Stimulated activated CD8-positive, alpha-beta memory T cell treated with anti-CD3 and anti-CD28 coated beads, Interleukin-7, amount 100 ng/mL, for 48 hours (primary cell): ENCODE measurements around the gene FBXL15.
A peak's percentile ranks its signal among the peaks of the same experiment; 100 is the strongest.
"Not testable (repeated sequence)": the region's sequence is repeated elsewhere in the genome, so short reads cannot be mapped to it uniquely, and the experiment has no call there.

ENCODE experiments used
- DNase-seq, 2 donors: peaks; one replicate each; pipeline ENCODE4 v3.0.0-alpha.2; 2020; ENCODE audit warnings: low read depth in 1 of 2; ENCODE audit errors: extremely low read depth in 1 of 2

Gene FBXL15

DNA sequence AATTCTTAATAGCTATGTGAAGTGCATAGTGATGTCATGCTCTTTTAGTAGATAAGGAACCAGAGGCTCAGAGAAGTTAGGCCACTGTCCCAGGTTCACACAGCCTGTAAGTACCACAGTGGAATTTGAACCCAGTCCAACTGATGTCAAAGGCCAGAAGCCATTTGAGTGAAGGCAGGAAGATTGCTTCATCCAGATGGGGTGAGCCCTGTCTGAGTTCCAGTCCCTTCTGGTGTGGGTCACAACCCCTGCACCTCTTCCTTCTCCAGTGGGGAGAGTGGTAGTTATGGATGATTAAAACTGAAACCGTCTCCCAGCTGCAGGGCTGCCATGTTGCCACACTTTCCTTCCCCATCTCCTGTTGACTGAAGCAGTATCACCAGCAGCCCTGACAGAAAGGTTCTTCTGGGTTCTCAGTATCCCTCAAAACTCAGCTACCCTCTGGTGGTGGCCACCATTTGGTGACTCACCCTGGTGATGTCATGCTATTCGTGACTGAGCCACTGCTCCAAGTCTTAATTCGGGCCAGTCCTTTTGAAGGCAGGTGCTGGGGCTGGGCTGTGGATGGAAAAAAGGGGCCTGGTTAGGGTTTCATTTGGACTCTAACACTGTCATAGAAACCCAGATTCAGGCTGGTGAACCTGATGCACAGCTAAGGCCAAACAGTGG, 32.2 kb downstream of the FBXL15 start:
- peak; percentile 62 to 82 for DNase-seq

DNA sequence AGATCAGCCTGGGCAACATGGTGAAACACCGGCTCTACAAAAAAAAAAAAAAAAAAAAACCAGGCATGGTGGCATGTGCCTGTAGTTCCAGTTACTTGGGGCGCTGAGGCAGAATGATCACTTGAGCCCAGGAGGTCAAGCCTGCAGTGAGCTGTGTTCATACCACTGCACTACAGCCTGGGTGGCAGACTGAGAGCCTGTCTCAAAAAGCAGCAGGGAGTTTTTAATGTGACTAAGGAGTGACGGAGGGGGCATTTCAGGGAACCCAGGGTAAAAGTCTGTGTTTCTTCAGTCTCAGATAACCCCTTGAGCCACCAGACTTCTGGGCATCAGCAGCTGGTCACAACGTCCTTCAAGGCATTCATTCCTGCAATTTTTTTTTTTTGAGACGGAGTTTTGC, 32.9 kb downstream of the FBXL15 start:
- no peak for DNase-seq

DNA sequence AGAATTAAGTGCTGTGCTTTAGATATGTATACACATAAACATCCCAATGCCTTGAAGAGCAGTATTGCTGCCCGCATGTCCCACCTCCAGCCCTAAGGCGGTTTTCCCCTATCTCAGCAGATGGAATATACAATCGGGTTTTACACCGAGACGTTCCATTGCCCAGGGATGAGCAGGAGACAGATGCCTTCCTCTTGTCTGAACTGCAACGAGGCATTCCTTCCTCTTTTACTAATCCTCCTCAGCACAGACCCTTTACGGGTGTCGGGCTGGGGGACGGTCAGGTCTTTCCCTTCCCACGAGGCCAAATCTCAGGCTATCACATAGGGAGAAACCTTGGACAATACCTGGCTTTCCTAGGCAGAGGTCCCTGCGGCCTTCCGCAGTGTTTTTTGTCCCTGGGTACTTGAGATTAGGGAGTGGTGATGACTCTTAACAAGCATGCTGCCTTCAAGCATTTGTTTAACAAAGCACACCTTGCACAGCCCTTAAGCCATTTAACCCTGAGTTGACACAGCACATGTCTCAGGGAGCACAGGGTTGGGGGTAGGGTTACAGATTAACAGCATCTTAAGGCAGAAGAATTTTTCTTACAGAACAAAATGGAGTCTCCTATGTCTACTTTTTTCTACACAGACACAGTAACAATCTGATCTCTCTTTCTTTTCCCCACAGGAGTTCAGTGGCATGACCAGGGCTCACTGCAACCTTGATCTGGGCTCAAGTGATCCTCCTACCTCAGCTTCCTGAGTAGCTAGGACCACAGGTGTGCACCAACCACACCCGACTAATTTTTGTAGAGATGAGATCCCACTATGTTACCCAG, 34.2 kb downstream of the FBXL15 start:
- DNase-seq: not testable (repeated sequence)

DNA sequence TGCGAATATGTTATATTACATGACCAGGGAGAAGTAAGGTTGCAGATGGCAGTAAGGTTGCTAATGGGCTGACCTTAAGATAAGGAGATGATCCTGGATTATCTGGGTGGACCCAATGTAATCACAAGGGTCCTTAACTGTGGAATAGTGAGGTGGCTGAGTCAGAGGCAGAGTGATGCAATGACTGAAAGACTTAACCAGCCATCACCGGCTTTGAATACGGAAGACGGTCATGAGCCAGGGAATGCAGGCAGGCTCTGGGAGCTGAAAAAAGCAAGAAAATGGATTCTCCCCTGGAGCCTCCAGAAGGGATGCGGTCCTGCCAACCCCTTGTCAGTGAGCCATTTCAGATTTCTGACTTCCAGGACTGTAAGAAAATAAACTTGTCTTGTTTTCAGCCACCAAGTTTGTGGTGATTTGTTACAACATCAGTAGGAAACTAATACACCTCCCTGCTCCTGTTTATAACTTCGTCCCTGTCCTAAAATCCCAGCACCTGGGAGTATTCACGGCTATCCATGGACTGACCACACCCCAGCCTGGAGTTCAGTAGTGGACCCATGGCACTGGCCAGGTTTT, 35.3 kb downstream of the FBXL15 start:
- no peak for DNase-seq

DNA sequence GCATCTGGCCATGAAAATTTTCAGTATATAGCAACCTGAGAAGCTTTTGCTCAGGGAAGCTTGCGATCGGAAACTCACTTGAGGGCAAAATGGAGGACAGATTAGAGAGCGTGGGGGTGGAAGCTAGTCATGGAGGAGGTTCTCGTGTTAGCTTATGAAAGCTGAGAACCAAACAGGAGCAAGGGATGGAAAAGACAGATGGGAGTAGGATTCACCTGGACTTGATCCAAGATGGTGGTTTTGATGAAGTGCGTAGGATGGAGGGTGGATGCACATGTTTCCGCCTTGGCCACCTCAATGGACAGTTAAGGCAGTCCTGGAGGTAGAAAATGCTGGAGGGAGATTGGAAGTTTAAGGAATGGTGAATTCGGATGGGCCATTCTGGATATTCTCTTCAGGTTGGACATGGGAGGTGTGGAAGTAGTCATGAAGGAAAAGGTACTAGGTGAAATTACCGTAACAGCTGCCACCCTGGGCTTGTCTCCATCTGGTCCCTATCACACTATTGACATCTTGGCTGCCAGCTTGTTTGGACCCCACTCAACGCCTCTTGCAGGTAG, 37.0 kb downstream of the FBXL15 start:
- DNase-seq: no peak

DNA sequence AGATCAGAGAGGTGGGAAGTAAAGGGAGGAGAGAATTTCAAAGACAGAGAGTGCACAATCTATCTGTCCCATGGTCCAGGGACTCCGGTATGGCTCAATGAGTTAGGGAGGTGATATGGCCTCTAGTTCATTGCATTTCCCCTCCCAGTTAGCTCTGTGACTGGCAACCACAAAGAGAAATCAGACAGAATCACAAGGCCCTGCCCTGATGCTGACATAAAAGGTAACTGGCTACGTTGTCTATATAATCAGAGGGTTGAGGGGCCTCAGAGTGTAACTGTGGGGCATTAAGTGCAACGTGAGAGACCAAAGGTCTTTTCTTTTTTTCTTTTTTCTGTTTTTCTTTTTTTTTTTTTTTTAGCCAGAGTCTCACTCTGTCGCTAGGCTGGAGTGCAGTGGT, 38.0 kb downstream of the FBXL15 start:
- DNase-seq: no peak

DNA sequence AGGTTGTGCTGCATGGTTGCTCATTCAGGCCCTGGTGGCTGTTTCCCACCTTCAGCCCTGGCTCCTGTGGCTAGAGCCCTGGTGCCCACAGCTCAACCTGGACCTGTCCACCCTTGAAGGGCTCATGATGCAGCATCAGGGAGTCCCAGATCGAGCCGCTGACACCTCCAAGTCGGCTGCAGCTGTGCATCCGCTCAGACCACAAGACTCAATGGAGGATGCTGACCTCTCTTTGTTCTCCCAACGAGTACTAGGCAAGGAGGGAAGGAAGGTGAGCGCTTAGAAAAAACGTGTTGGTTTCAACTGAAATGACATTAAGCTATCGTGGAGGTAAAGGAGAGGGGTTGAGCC, 40.2 kb downstream of the FBXL15 start:
- DNase-seq: no peak

DNA sequence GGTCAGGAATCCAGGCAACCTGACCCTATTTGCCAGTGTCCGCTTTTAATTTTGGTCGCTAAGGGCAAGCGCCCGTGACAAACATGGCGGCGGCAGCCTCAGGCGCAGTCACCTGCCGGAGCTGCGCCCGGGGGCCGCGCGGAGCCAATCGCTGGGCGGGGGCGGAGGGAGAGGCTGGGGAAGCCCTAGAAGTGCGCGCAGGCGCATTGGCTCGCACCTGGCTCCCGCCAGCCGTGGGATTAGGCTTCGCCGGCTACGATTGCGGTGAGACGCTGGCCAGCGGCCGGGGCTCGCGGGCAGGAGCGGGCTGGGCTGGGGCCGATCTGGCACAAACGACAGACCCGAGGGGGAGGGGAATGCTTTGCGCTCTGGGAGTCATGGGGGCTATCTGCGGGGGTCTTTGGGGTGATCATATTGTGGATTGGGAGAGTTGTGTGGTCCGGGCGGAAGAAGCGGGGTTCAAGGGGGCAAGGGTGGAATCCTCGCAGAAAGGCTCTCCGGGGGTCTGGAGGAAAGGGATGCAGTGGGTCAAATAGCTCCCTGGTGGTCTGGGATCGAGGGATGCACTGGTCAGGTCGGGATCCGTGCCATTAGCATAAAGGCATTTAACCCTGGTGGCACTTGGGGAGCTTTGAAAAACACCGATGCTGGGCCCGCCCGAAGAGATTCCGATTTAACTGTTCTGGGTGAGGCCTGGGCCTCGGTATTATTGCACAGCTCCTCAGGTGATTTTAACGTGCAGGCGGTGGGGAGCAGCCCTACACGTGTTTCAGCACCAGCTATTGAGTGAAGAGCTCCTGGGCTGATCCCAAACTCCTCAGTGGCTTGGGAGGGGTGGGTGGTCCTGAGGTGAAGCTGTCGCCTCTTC, 40.8 kb downstream of the FBXL15 start:
- DNase-seq: peak; percentile 85 to 86

DNA sequence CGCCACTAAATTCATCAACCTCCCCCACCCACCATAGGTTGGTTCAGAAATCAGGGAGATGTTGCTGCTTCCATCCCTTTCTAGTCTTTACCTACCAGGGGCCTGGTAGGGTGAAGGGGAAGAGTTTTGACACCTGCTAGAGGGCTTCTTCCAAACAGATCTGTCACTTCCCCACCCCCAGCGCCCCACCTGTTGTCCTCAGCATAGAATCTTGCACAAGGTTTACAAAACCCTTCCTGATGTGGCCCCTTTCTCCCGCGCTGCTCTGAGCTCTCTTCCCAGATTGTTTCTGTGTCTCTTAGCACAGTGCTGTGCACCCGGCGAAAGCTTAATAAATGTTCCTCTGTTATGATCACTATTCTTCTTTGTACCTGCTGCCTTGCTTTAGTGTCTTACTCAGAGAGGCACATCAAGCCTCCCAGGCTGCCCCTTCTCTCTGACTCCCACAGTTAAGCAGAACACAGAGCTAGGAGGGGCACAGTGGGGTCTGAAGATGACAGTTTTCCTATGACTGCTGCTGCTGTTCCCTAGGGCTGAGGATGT, 41.9 kb downstream of the FBXL15 start:
- no peak for DNase-seq

DNA sequence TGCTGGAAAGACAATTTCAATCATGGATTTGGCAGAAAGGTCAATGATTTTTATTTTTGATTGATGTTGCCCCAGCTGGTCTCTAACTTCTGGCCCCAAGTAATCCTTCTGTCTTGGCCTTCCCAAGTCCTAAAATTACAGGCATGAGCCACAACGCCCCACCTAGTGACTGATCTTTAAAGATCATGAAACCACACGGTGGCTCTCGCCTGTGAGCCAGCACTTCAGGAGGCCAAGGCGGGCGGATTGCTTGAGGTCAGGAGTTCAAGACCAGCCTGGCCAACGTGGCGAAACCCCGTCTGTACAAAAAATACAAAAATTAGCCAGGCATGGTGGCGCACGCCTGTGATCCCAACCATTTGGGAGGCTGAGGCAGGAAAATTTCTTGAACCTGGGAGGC, 43.3 kb downstream of the FBXL15 start:
- DNase-seq: no peak

DNA sequence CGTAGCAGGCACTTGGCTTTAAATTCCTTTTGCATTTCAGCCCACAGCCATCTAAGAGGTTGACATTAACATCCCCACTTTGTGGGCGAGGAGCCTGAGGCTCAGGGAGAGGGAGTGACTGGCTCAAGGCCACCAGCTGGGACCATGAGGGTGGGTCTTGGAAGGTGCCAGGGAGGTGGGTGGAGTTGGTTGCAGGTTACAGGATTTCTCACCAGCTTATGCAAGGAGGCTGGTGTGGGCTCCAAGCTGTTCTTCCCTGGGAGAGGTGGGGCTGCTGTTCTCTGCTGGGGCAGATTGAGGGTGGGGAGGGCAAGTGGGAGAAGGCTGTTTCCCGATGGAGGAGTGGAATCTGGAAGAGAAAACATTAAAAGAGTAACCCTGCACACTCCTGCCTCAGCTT, 44.8 kb downstream of the FBXL15 start:
- no peak for DNase-seq

DNA sequence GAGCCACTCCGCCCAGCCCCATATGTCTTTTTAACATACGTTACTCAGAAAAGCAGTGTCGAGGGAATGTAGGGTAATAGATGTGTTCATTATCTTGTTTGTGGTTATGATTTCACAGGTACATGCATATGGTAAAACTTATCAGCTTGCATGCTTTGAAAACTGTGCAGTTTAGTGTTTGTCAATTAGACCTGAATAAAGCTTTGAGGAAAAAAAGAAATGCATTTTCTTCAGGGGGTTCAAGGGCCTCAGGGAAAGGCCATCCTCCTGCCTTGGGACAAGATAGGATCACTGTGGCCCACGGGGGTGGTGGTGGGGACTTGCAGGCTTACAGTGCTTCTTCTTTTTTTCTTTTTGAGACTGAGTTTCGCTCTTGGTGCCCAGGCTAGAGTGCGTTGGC, 46.7 kb downstream of the FBXL15 start:
- no peak for DNase-seq

DNA sequence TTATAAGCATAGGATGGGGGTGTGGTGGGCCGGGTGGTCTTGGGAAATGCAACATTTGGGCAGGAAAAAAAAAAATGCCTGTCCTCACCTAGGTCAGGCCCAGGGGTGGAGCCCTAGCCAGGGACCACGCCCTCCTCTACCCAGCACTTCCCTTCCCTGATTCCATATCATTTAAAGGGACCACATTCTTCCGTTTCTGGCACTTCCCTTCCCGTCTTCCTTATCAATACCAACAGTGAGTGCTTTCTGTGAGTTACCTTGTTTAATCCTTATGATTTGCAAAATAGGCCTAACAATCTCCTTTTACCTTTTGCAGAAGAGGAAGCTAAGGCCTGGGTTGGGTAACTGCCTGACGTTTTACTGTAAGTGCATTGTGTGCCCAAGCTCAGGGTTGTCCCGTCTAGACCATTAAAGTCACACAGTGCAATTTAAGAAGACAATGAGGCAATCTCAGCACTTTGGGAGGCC, 47.4 kb downstream of the FBXL15 start:
- no peak for DNase-seq

DNA sequence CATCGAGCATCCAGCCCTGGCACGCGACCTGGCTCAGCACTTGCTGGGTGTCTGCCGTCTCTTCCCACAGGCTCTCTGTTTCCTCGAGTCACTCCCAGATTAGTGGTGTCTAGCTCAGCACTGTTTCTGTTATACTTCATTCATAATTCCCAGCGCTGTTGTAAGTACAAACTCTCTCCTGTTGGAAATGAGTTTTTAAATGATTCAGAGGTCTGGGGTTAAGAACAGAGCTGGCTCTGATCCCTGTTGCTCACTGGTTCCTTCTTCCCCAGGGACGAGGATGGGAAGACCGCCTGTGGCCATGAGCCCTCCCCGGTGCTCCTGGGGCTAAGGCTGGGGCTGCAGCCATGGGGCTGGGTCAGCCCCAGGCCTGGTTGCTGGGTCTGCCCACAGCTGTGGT, 48.0 kb downstream of the FBXL15 start:
- no peak for DNase-seq

DNA sequence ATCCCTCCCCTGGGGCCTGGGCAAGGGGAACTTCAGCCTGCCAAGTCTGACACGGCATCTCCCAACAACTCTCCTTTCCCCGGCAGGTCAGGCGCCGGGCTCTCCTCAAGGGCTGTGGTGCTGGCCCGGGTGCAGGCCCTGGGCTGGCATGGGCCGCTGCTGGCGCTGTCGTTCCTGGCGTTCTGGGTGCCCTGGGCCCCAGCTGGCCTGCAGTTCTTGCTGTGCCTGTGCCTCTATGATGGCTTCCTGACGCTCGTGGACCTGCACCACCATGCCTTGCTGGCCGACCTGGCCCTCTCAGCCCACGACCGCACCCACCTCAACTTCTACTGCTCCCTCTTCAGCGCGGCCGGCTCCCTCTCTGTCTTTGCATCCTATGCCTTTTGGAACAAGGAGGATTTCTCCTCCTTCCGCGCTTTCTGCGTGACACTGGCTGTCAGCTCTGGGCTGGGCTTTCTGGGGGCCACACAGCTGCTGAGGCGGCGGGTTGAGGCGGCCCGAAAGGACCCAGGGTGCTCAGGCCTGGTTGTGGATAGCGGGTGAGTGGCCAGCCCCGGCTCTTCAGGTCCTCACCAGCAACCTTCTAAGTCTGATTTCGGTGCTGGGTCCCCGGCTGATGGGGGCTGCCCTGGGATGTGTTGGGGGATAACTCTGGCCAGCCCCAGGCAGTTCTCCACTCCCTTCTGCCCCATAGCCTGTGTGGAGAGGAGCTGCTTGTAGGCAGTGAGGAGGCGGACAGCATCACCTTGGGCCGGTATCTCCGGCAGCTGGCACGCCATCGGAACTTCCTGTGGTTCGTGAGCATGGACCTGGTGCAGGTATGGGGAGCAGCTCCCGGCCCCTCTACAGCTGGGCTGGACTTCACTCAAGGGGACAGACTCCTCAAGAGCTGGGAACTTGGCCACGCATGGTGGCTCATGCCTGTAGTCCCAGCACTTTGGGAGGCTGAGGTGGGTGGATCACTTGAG, 50.2 kb downstream of the FBXL15 start:
- no peak for DNase-seq
